Gastrocnemius medialis (tissue), 4 donors: Measurements from ENCODE around the gene EHD4. TPM values are rescaled to one million over a fixed set of nuclear protein-coding genes. Genes with fewer than 3 reads are reported as not detected.

Experiments
- ATAC-seq, 2 donors: fragments of 150-250 bp; one replicate each; pipeline ENCODE4 v1.9.1; 2016
- DNase-seq, 2 donors: peaks; one replicate each; pipeline ENCODE4 v3.0.0-alpha.2; 2019
- H3K27ac ChIP-seq, 4 donors: fragments of 200-600 bp; sonication (generic); 1 replicate in 1 of 4; 2 replicates in 3 of 4; pipeline ENCODE4 v1.5.1; 2016 to 2018; ENCODE audit warnings: mild to moderate bottlenecking in 2 of 4, moderate library complexity in 1 of 4
- H3K27me3 ChIP-seq, 3 donors: fragments of 200-600 bp; sonication (generic) in 2 of 3; 1 replicate in 1 of 3; 2 replicates in 2 of 3; pipeline versions ENCODE4 v1.5.1 to v1.6.0; 2016 to 2019; ENCODE audit warnings: mild to moderate bottlenecking in 1 of 3, moderate library complexity in 1 of 3
- H3K36me3 ChIP-seq, 2 donors: fragments of 200-600 bp; sonication (generic) in 1 of 2; one replicate each; pipeline ENCODE4 v1.5.1; 2017 to 2018
- H3K4me1 ChIP-seq, 2 donors: fragments of 200-600 bp; sonication (generic) in 1 of 2; one replicate each; pipeline ENCODE4 v1.5.1; 2016 to 2017; ENCODE audit warnings: mild to moderate bottlenecking in 2 of 2
- H3K4me3 ChIP-seq, 4 donors: fragments of 200-600 bp; sonication (generic) in 3 of 4; 1 replicate in 1 of 4; 2 replicates in 3 of 4; pipeline ENCODE4 v1.5.1; 2016 to 2019; ENCODE audit warnings: mild to moderate bottlenecking in 2 of 4
- H3K9me3 ChIP-seq, 3 donors: fragments of 200-600 bp; sonication (generic) in 2 of 3; 1 replicate in 1 of 3; 2 replicates in 2 of 3; pipeline ENCODE4 v1.5.1; 2016 to 2019
- POLR2A ChIP-seq, 2 donors: fragments of 450-650 bp; IDR thresholded peaks; one replicate each; pipeline ENCODE4 v1.6.1; 2017; ENCODE audit warnings: antibody characterized with exemption in 2 of 2, mild to moderate bottlenecking in 2 of 2, moderate library complexity in 2 of 2
- in situ Hi-C, 4 donors: fragments of 200-750 bp; cut with MboI; loops; one replicate each; pipeline versions ENCODE4 v1.15.0 to v1.8.0; 2017; ENCODE audit warnings: low sequenced_read_pairs in 4 of 4
- intact Hi-C: fragments of 100-400 bp; cut with DNase I; formaldehyde crosslinking; loops from one replicate; pipeline ENCODE4 v1.15.1; 2023; ENCODE audit warnings: low total_unique reads
- total RNA-seq, 4 donors: library from RNA; depleted of rRNA; stranded (reverse); fragments of >200 nt; gene quantifications; one replicate each; pipeline versions ENCODE4 v1.1.0 to v1.2.3, GENCODE V29; 2016
- TF ChIP-seq, protein P1 (sequence below), 5 experiments: fragments of 450-650 bp in 3 of 5; fragments of 200-600 bp in 2 of 5; sonication (generic) in 2 of 5; IDR thresholded peaks in 4 of 5; conservative IDR thresholded peaks in 1 of 5; 1 replicate in 4 of 5; 2 replicates in 1 of 5; pipeline ENCODE4 v1.5.1; 2016 to 2019; ENCODE audit warnings: antibody characterized with exemption in 5 of 5, mild to moderate bottlenecking in 3 of 5, moderate library complexity in 3 of 5

EHD4 gene
- total RNA-seq, 4 donors from 2014 or later = 3.8 to 7.1 (median 4.3) TPM

DNA sequence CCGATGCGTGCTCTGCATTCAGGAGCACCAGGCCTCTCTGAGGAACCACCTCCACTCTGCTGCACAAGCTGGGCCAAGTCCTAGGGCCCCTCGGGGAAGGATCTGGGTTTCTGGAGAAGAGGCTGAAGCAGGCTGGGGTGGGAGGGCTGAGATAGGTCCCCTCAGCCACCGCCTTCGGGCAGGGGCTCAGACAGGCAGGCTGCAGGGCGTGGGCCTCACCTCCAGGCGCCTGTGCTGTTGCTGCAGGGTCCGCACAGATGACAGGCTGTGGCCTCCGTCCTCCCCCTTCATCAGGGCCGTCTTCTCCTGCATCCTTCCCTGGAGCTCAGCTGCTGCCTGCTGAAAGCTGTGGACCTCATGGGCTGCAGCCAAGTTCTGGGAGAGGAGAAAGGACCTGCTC, 118.5 kb downstream of the EHD4 start:
- H3K27ac ChIP-seq = no peak overlapping the region
- ATAC-seq = no peak
- intact Hi-C loops = no loop called here

DNA sequence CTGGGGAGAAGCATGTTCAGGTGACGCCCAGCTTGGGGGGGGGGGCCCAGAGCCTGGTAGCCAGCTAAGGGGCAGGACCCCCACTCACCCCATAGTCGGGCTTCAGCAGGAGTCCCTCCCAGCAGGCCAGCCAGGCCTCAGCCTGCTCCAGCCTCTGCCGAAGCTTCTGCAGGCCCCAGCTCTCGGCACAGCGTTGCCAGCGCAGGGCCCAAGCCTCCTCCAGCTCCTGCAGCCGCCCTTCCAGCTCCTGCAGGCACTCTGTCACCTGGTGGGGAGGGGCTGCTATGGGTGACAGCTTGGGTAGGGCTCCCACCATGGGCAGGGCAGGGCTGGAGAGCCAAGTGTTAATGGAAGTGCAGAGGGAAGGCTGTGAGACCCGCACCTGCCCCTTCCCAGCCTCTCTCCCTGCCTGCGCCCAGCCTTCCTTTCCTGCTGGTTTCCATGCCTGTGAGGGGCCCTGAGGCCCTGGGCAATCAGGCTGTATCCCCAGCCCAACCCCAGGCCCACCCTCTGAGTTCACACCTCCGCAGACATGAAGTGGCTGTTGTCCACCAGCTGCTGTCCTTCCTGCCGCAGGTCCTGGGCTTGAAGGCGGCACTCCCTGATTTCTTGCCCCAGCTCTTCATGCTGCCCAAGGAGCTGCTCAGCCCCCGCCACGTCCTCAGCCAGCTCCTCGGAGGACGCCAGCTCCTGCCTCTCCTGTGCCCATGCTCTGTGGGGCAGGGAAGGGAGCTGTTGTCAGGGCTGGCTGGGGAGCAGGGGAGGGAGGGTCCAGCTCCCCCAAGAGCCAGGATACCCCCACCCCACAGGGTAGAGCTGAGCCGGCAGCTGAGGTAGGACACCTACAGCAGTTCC, 119.4 kb downstream of the EHD4 start:
- peaks cover 10 to 14% (median 13%) of the 10 kb centered on the region in 3 donors for H3K27me3 ChIP-seq
- intact Hi-C loops = no loop called here
- TF ChIP-seq POLR2A (IDR thresholded peaks at IDR 0.05) = no peak
- TF ChIP-seq, protein P1, sequence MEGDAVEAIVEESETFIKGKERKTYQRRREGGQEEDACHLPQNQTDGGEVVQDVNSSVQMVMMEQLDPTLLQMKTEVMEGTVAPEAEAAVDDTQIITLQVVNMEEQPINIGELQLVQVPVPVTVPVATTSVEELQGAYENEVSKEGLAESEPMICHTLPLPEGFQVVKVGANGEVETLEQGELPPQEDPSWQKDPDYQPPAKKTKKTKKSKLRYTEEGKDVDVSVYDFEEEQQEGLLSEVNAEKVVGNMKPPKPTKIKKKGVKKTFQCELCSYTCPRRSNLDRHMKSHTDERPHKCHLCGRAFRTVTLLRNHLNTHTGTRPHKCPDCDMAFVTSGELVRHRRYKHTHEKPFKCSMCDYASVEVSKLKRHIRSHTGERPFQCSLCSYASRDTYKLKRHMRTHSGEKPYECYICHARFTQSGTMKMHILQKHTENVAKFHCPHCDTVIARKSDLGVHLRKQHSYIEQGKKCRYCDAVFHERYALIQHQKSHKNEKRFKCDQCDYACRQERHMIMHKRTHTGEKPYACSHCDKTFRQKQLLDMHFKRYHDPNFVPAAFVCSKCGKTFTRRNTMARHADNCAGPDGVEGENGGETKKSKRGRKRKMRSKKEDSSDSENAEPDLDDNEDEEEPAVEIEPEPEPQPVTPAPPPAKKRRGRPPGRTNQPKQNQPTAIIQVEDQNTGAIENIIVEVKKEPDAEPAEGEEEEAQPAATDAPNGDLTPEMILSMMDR (IDR thresholded peaks at IDR 0.05 in 4 of 5, conservative IDR thresholded peaks at IDR 0.05 in 1 of 5) = no peak
- no peak for ATAC-seq
- H3K4me3 ChIP-seq = no peak overlapping the region
- H3K9me3 ChIP-seq = no peaks in the 10 kb centered on the region
- DNase-seq = no peak
- H3K27ac ChIP-seq = no peak overlapping the region
- H3K4me1 ChIP-seq = no peaks in the 10 kb centered on the region
- peaks cover 0 to 5% of the 10 kb centered on the region in 2 donors for H3K36me3 ChIP-seq
- in situ Hi-C loops = no loop called here

More for the DNA sequence above, 118.5 kb downstream of the EHD4 start:
- Histone ChIP-seq H3K4me1 (no peaks in the 10 kb centered on the region), H3K4me3 (no peak overlapping the region), H3K36me3 (no peaks in the 10 kb centered on the region), H3K27me3 (peaks cover 10 to 14% (median 13%) of the 10 kb centered on the region in 3 donors), H3K9me3 (no peaks in the 10 kb centered on the region)
- TF ChIP-seq, protein P1 (IDR thresholded peaks at IDR 0.05 in 4 of 5, conservative IDR thresholded peaks at IDR 0.05 in 1 of 5) = no peak
- no peak for TF ChIP-seq POLR2A (IDR thresholded peaks at IDR 0.05)
- DNase-seq = no peak
- in situ Hi-C loops = no loop called here

DNA sequence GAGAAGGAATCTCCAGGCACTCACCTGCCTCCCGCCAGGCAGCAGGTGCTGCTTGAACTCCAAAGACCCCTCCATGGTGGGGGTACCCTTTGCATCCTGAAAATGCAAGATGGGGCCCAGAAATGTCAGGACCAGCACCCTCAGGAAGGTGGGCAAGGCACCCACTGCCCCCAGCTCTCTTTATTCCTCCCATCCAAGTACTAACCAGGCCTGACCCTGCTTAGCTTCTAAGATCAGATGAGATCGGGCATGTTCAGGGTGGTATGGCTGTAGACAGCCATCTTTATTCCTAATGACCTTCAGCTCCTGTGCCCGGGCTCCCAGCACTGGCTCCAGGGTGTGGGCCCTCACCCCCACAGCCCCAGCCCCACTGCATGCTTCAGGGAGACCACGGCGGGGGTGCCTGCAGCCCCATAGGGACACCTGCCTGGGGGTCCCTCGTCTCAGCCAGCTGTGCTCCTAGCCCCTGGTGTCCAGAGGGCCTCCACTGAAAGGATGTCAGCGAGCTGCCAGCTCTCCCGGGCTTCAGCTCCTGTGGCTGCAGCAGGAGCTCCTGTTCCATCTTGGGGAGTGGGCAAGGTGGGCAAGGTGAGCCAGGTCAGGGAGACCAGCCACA, 120.5 kb downstream of the EHD4 start:
- peaks cover 10 to 14% (median 13%) of the 10 kb centered on the region in 3 donors for H3K27me3 ChIP-seq
- ATAC-seq (no peak), DNase-seq (no peak)
- TF ChIP-seq POLR2A (IDR thresholded peaks at IDR 0.05) = no peak
- TF ChIP-seq, protein P1 (IDR thresholded peaks at IDR 0.05 in 4 of 5, conservative IDR thresholded peaks at IDR 0.05 in 1 of 5) = no peak
- H3K9me3 ChIP-seq = no peaks in the 10 kb centered on the region
- H3K4me3 ChIP-seq = no peak overlapping the region
- in situ Hi-C loops (no loop called here), intact Hi-C loops (no loop called here)
- H3K4me1 ChIP-seq = no peaks in the 10 kb centered on the region
- peaks cover 0 to 16% of the 10 kb centered on the region in 2 donors for H3K36me3 ChIP-seq
- no peak overlapping the region for H3K27ac ChIP-seq

DNA sequence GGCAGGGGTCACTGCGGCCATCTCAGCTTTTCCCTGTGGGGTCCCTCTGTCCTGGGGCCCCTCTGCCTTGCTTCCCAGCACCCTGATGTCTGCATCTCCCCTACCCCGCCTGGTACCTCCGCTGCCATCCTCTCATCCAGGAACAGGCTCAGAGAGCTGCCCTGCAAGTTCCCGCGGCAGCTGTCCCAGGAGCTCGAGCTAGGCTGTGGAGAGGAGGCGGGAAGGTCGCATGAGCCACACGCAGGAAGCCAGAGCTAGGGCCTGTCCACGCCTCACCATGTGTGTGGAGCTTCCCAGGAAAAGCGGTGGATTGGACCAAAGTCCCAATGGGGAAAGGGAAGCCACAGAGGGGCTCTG, 121.2 kb downstream of the EHD4 start:
- DNase-seq (no peak), ATAC-seq (no peak)
- TF ChIP-seq, protein P1 (IDR thresholded peaks at IDR 0.05 in 4 of 5, conservative IDR thresholded peaks at IDR 0.05 in 1 of 5) = no peak
- TF ChIP-seq POLR2A (IDR thresholded peaks at IDR 0.05) = no peak
- peaks cover 0 to 23% of the 10 kb centered on the region in 2 donors for H3K36me3 ChIP-seq
- no peak overlapping the region for H3K4me3 ChIP-seq
- no peak overlapping the region for H3K27ac ChIP-seq
- peaks cover 10 to 14% (median 13%) of the 10 kb centered on the region in 3 donors for H3K27me3 ChIP-seq
- in situ Hi-C loops = no loop called here
- H3K4me1 ChIP-seq = no peaks in the 10 kb centered on the region
- intact Hi-C loops = no loop called here
- no peaks in the 10 kb centered on the region for H3K9me3 ChIP-seq
